Measurements from ENCODE around the gene MBOAT1.
"Not testable (repeated sequence)": the region's sequence is repeated elsewhere in the genome, so short reads cannot be mapped to it uniquely, and the experiment has no call there.

MBOAT1 gene, protein sequence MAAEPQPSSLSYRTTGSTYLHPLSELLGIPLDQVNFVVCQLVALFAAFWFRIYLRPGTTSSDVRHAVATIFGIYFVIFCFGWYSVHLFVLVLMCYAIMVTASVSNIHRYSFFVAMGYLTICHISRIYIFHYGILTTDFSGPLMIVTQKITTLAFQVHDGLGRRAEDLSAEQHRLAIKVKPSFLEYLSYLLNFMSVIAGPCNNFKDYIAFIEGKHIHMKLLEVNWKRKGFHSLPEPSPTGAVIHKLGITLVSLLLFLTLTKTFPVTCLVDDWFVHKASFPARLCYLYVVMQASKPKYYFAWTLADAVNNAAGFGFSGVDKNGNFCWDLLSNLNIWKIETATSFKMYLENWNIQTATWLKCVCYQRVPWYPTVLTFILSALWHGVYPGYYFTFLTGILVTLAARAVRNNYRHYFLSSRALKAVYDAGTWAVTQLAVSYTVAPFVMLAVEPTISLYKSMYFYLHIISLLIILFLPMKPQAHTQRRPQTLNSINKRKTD

DNA sequence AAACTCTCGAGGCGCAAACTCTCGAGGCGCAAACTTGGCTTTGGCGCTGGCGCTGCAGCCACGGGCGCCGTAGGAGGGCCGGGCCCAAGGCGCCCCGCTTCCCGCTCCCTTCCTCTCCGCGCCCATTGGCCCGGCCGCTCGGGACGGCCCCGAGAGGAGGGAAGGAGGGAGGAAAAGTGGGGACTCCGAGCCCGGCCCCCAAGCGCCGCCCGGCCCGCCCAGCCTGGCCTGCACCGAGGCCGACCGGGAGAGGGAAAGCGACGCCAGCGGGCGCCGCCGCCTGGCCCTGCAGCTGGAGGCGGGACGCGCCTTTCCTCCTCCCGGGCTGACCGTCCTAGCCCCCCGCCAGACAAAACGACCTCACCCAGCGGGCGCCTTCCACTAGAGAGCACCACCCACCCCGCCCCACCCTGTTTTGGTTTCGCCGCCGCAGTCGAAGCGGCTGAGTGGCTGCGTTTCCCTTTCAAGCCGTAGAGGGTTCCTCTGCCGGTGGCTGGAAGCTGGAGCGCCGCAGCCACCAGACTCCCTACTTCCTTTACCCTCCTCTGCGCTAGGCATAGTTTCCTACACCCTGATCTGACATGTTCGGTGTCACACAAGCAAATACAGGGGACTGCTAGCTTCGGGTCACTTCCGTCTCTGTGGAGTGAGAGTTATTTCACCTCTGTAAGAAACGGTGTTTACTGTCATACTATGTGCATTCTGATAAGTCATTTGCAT is at the start of gene MBOAT1:
Gene MBOAT1 (minus strand): TSS at position 78 of the 720 bp plus-strand sequence. CDS start 235 bp downstream, outside the sequence.
- DNase-seq, result peak; percentile 90

- DNase-seq, result no peak
These were observed 49.4 kb upstream of the MBOAT1 start for GRCh38 chr6:20261685-20262084.

DNA sequence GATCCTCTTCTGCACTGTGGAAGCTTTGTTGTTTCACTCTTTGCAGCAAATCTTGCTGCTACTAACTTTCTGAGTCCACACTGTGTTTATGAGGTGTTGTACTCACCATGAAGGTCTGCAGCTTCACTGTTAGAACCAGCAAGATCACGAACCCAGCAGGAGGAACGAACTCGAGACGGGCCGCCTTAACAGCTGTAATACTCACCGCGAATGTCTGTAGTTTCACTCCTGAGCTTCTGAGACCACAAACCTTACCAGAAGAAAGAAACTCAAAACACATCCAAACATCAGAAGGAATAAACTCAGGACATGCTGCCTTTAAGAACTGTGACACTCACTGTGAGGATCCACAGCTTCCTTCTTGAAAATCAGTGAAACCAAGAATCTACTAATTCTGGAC is 48.1 kb upstream of the MBOAT1 start:
- no peak for DNase-seq

DNA sequence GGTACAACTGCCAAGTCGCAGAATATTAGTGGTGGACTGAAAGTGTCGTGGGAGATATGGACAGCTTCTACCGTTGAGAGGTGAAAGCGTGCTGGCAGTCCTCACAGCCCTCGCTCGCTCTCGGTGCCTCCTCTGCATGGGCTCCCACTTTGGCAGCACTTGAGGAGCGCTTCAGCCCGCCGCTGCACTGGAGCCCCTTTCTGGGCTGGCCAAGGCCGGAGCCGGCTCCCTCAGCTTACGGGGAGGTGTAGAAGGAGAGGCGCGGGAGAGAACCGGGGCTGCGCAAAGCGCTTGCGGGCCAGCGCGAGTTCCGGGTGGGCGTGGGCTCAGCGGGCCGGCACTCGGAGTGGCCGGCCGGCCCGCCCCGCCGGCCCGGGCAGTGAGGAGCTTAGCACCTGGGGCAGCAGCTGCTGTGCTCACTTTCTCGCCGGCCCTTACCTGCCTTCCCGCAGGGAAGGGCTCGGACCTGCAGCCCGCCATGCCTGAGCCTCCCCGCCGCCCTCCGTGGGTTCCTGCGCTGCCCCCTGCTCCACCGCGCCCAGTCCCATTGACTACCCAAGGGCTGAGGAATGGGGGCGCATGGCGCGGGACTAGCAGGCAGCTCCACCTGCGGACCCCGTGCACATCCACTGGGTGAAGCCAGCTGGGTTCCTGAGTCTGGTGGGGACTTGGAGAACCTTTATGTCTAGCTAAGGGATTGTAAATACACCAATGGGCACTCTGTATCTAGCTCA is 47.2 kb upstream of the MBOAT1 start:
- DNase-seq, result no peak

DNA sequence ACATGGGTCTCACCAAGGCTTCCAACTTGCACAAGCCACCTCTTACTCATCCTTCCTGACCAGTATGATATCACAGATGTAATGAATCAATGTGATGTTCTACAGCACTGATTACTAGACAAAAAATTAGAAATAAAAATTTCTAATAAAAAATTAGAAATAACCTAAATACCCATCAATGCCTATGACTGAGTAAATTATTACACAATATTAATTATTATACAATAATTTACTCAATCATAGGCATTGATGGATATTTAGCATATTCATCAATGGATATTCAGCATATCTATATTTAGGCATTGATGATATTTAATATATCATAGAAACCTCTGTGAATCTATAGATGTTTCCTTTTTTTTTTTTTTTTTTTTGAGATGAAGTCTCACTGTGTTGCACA is 43.2 kb upstream of the MBOAT1 start:
- no peak for DNase-seq

GRCh38 chr6:20254295-20254694 is 42.0 kb upstream of the MBOAT1 start:
- DNase-seq, result no peak

- no peak for DNase-seq
These were observed 40.8 kb upstream of the MBOAT1 start for GRCh38 chr6:20253021-20253420.

DNA sequence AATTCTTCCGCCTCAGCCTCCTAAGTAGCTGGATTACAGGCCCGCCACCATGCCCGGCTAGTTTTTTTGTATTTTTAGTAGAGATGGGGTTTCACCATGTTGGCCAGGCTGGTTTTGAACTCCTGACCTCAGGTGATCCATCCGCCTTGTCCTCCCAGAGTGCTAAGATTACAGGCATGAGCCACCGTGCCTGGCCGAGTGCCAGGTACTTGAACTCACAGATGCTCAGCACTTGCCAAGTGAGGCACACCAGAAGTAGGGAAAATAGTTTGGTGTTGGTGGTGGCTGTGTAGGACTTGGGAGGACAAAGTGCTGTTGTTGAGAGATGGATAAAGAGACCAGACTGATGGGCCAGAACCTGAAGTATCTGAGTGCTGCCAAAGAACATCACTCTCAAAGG is 40.0 kb upstream of the MBOAT1 start:
- DNase-seq, result peak; percentile 26

DNA sequence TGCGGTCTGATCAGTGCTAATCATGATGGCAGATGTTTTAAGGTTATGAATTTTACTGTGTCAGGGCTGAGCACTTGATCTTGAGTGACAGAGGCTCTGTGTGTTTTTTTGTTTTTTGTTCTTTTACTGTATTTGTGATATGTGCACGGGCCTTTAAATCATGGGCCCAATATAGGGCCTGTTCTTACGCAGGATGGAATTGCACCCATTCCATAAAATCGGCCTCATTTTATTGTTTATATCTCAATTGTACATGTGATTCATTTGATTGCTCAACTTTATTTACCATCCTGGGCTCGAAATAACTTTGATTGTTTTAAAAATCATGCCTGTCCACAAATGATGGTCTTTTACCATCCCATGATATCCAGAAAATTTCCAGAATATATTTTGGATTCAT is 39.3 kb upstream of the MBOAT1 start:
- no peak for DNase-seq

DNA sequence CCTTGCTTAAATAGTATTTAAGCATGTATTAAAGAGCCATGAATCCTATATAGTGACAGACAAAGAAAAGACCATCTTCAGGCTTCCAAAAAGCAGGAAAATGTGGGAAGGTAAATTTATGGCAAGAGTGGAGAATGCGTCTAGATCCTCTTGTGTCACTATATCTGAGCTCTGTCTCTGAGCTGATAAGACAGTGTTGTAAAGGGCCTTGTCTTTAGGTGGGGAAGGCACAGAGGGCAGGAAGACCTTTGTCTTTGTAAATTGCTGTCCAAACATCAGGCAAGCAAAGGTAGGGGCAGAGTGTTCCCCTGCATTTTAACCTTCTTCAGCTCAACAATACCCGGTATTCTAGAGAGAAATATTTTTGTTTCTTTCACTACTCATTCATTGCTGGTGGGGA is 33.9 kb upstream of the MBOAT1 start:
- no peak for DNase-seq

DNA sequence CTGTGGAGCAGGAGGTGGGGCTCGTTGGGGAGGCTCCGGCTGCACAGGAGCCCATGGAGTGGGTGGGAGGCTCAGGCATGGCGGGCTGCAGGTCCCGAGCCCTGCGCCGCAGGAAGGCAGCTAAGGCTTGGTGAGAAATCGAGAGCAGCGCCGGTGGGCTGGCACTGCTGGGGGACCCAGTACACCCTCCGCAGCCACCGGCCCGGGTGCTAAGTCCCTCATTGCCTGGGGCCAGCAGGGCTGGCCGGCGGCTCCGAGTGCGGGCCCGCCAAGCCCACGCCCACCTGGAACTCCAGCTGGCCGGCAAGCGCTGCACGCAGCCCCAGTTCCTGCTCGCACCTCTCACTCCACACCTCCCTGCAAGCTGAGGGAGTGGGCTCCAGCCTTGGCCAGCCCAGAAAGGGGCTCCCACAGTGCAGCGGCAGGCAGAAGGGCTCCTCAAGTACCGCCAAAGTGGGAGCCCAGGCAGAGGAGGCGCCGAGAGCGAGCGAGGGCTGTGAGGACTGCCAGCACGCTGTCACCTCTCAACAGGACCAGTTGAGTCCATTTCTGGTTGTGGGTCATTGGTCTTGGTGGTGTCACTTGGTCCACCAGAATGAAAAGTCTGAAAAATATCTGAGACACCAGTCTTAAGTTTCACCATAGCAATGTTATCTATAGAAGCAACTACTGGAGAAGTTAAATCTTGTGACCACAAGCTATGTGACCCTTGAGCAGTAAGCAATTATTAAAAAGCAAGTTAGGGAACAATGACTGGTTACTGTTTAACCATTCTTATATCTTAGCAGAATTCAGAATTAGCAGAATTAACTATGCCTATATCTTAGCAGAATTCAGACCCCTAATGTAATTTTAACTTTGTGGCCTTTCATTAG is 32.8 kb upstream of the MBOAT1 start:
- not testable (repeated sequence) for DNase-seq

DNA sequence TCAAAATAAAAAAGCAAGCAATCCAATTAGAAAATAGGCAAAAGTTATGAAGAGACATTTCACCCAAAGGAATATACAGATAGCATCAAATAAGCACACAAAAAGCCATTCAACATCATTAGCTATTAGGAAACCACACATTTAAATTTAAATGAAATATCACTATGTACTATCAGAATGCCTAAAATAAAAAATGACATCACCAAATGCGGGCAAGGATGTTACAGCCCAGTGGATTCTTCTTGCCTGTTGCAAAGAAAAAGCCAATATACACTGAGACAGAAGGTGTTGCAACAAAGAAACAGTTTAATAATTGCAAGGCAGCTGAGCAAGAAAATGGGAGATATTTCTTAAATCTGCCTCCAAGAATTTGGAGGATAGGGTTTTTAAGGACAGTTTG is 31.0 kb upstream of the MBOAT1 start:
- no peak for DNase-seq

GRCh38 chr6:20242397-20242796 is 30.1 kb upstream of the MBOAT1 start:
- DNase-seq, result no peak

GRCh38 chr6:20241102-20241501 is 28.8 kb upstream of the MBOAT1 start:
- no peak for DNase-seq

DNA sequence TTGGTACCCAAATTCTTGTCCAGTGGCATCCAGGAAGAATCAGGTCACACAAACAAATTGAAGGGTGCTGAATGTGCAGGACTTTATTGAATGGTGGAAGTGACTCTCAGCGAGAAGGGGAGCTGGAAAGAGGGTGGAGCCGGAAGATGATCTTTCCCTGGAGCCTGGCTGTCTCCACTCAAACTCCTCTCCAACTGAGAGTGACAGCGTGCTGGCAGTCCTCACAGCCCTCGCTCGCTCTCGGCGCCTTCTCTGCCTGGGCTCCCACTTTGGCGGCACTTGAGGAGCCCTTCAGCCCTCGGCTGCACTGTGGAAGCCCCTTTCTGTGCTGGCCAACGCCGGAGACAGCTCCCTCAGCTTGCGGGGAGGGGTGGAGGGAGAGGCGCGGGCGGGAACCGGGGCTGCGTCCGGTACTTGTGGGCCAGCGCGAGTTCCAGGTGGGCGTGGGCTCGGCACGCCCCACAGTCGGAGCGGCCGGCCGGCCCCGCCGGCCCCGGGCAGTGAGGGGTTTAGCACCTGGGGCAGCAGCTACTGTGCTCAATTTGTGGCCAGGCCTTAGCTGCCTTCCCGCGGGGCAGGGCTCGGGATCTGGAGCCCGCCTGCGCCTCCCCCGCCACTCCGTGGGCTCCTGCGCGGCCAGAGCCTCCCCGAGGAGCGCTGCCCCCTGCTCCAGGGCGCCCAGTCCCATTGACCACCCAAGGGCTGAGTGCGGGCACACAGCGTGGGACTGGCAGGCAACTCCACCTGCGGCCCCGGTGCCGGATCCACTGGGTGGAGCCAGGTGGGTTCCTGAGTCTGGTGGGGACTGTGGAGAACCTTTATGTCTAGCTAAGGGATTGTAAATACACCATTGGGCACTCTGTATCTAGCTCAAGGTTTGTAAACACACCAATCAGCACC is 26.7 kb upstream of the MBOAT1 start:
- no peak for DNase-seq

DNA sequence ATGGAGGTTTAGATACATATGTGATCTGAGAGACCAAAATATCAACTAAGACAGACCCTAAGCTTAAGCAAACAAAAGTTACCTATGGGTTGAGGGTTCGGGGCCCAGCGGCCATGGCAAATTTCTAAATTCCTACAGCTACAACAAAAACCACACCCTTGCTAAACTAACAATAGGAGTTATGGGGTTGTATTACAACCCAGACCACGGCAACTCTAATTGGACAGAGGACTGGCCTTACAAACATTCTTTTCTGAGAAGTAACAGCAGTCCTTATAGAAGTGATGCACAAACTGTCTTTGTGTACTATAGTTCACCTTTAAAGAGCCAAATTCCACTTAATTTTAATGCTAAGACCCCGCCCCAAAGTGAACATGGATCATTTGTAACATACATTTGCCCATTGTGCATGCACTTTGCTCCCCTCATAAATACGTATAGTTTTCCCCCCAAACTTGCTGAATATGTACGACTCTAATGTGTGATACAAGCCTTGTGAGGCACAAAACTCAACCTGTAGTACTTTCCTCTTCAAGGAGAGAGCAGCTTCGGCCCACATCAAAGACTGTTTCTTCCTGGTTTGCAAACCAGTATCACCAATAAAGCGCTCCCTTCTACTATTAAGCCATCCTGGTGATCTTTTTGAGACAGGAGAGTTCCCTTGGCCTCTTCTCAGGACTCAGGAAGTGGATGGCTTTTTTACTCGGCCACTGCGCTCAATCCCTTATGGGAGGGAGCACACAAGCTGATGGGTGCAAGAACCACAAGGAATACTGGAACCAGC is 25.6 kb upstream of the MBOAT1 start:
- no peak for DNase-seq

DNA sequence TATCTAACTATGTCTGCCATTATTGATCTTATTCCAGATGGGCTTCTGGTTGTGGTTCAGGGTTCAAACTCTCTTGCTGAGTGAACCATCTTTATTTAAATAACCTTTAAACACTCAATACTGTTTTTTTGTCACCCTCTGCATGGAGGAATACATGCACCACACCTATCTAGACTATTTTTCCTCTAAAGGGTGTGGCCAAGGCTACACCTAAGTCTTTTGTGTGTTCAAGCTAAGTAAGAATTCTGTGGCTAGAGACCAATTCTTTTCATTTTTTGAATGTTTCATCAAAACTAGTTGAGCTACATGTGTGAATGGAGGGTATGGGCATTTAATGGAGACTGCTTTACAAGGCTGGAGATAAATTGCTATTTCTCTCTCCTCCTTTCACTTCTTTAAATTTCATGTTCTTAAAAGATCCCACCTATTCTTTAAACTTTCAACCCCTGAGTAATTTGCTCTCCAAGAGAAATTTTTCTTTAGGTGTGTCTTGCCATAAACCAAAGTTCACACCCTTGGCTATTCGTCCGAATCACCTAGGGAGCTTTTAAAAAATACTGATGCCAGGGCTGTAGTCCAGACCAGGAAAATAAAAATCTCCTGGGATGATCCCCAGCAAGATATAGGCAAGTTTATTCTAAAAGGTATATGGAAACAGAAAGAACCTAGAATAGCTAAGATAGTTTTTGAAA is 24.8 kb upstream of the MBOAT1 start:
- DNase-seq, result no peak

GRCh38 chr6:20236344-20236743 is 24.1 kb upstream of the MBOAT1 start:
- DNase-seq, result no peak

DNA sequence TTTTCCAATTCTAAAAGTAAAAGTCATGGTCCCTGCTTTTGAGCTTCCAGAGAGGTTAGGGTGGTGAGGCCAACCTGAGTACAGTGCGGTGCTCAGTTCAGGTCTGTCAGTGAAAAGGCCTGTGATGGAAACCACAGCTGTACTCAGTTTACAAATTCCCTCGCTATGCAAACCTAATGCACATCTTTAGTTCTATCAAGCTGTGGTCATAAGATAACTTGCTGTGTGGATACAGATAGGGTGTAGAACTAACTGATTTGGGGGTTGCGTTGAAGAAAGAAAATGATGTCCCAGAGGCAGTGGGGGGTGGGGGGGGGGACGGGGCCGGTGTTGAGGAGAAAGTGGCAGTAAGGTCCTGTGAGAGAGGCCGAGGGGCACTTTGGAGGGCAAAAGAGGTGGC is 22.8 kb upstream of the MBOAT1 start:
- DNase-seq, result no peak

DNA sequence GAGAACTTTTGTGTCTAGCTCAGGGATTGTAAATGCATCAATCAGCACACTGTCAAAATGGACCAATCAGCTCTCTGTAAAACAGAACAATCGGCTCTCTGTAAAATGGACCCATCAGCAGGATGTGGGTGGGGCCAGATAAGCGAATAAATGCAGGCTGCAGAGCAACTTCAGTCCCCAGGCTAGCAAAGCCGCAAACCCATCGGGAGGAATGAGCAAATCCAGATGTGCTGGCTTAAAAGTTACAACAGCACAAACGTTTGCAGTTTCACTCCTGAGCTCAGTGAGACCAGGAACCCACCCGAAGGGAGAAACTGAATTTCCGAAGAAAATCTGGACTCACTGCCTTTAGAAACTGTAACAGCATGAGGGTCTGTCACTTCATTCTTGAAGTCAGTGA is 21.9 kb upstream of the MBOAT1 start:
- no peak for DNase-seq
